DOHH2 (cell line): ENCODE data around the gene TNFRSF12A.

ENCODE experiments used
- EZH2phosphoT487 ChIP-seq: fragments of 200-600 bp; sonication (generic); IDR thresholded peaks from 2 replicates; pipeline ENCODE4 v1.6.1; 2017; ENCODE audit warnings: borderline replicate concordance, mild to moderate bottlenecking, antibody characterized with exemption, low read length, moderate library complexity, mixed read lengths
- TF ChIP-seq, protein P1 (sequence below): fragments of 200-600 bp; sonication (generic); IDR thresholded peaks from one replicate; pipeline ENCODE4 v1.5.1; 2014; ENCODE audit warnings: antibody characterized with exemption, mild to moderate bottlenecking, low read depth, low read length; ENCODE audit not compliant: poor library complexity, severe bottlenecking

DNA sequence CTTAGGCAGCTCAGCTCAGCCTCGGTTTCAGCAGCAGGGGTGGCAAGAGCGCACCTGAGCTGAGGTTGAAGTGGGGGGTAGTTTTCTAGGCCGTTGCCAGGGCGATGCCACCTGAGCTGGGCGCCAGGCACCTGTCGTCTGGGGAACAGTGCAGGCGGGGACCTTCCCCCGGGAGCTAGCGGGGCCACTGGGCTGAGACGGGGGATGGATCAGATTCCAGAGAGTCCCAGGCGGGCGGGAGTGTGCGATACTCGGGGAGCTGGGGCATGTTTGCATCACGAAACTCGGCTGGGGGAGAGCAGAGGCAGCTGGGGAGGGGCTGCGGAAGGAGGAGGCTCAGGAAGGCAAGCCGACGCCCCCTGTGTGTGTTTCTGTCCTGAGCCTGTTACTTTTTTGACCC, 7.9 kb upstream of the TNFRSF12A start:
- TF ChIP-seq, protein P1, sequence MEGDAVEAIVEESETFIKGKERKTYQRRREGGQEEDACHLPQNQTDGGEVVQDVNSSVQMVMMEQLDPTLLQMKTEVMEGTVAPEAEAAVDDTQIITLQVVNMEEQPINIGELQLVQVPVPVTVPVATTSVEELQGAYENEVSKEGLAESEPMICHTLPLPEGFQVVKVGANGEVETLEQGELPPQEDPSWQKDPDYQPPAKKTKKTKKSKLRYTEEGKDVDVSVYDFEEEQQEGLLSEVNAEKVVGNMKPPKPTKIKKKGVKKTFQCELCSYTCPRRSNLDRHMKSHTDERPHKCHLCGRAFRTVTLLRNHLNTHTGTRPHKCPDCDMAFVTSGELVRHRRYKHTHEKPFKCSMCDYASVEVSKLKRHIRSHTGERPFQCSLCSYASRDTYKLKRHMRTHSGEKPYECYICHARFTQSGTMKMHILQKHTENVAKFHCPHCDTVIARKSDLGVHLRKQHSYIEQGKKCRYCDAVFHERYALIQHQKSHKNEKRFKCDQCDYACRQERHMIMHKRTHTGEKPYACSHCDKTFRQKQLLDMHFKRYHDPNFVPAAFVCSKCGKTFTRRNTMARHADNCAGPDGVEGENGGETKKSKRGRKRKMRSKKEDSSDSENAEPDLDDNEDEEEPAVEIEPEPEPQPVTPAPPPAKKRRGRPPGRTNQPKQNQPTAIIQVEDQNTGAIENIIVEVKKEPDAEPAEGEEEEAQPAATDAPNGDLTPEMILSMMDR = no peak
- no peak for TF ChIP-seq EZH2phosphoT487
